Limb (tissue), 2 donors: ENCODE results near the gene DAGLB.
"Not testable (repeated sequence)": the region's sequence is repeated elsewhere in the genome, so short reads cannot be mapped to it uniquely, and the experiment has no call there.

Experiments used
- DNase-seq, 2 donors: peaks; one replicate each; pipeline ENCODE4 v3.0.0-alpha.2; 2016; ENCODE audit errors: extremely low spot score in 2 of 2

DAGLB gene

GRCh38 chr7:6430271-6430940 lies 17.3 kb downstream of the DAGLB start:
- no peak for DNase-seq

GRCh38 chr7:6425948-6426347 lies 21.8 kb downstream of the DAGLB start:
- DNase-seq = no peak

- DNase-seq = no peak
These were observed 23.6 kb downstream of the DAGLB start for GRCh38 chr7:6423942-6424701.

- DNase-seq = no peak
These were observed 24.7 kb downstream of the DAGLB start for GRCh38 chr7:6422926-6423632.

- no peak for DNase-seq
These were observed 25.7 kb downstream of the DAGLB start for GRCh38 chr7:6422095-6422494.

- DNase-seq = no peak
These were observed 27.1 kb downstream of the DAGLB start for GRCh38 chr7:6420680-6421079.

GRCh38 chr7:6419310-6419773 lies 28.4 kb downstream of the DAGLB start:
- DNase-seq = no peak

- DNase-seq = no peak
These were observed 30.3 kb downstream of the DAGLB start for GRCh38 chr7:6417408-6417807.

- no peak for DNase-seq
These were observed 31.1 kb downstream of the DAGLB start for GRCh38 chr7:6416516-6417145.

GRCh38 chr7:6413637-6414036 lies 34.1 kb downstream of the DAGLB start:
- DNase-seq = no peak

- DNase-seq = no peak
These were observed 37.6 kb downstream of the DAGLB start for GRCh38 chr7:6409944-6410693.

- DNase-seq = no peak
These were observed 38.7 kb downstream of the DAGLB start for GRCh38 chr7:6409091-6409490.

- no peak for DNase-seq
These were observed 40.3 kb downstream of the DAGLB start for GRCh38 chr7:6407434-6407833.

GRCh38 chr7:6406121-6406520 lies 41.6 kb downstream of the DAGLB start:
- no peak for DNase-seq

GRCh38 chr7:6403907-6404306 lies 43.8 kb downstream of the DAGLB start:
- no peak for DNase-seq

GRCh38 chr7:6402741-6403140 lies 45.0 kb downstream of the DAGLB start:
- no peak for DNase-seq

GRCh38 chr7:6402041-6402440 lies 45.7 kb downstream of the DAGLB start:
- no peak for DNase-seq

GRCh38 chr7:6401536-6401935 lies 46.2 kb downstream of the DAGLB start:
- DNase-seq = no peak

GRCh38 chr7:6400243-6401105 lies 47.3 kb downstream of the DAGLB start:
- DNase-seq = not testable (repeated sequence)

- DNase-seq = no peak
These were observed 48.4 kb downstream of the DAGLB start for GRCh38 chr7:6399351-6399750.
